Peyer's patch (tissue), 4 donors: ENCODE measurements around the gene ARPC5. TPM values are rescaled to one million over a fixed set of nuclear protein-coding genes. Genes with fewer than 3 reads are reported as not detected.

Experiments used
- DNase-seq, 3 donors: peaks; one replicate each; pipeline ENCODE4 v3.0.0-alpha.2; 2017 to 2019
- H3K27ac ChIP-seq, 4 donors: fragments of 200-600 bp; sonication (generic); one replicate each; pipeline ENCODE4 v1.5.1; 2016 to 2019
- H3K27me3 ChIP-seq, 2 donors: fragments of 200-600 bp; sonication (generic); one replicate each; pipeline ENCODE4 v1.5.1; 2019
- H3K36me3 ChIP-seq, 3 donors: fragments of 200-600 bp; sonication (generic); one replicate each; pipeline ENCODE4 v1.5.1; 2016 to 2019
- H3K4me1 ChIP-seq, 4 donors: fragments of 200-600 bp; sonication (generic); one replicate each; pipeline ENCODE4 v1.5.1; 2016 to 2019
- H3K4me3 ChIP-seq, 4 donors: fragments of 200-600 bp; sonication (generic); 1 replicate in 3 of 4; 2 replicates in 1 of 4; pipeline ENCODE4 v1.5.1; 2016 to 2019; ENCODE audit warnings: mild to moderate bottlenecking in 1 of 4
- H3K9me3 ChIP-seq, 4 donors: fragments of 200-600 bp; sonication (generic); one replicate each; pipeline ENCODE4 v1.5.1; 2016 to 2019; ENCODE audit warnings: mild to moderate bottlenecking in 1 of 4
- CTCF ChIP-seq, 6 experiments: fragments of 450-650 bp in 4 of 6; fragments of 200-600 bp in 2 of 6; sonication (generic) in 1 of 6; IDR thresholded peaks; one replicate each; pipeline ENCODE4 v1.5.1; 2017 to 2019; ENCODE audit warnings: antibody characterized with exemption in 6 of 6, mild to moderate bottlenecking in 3 of 6, moderate library complexity in 1 of 6
- POLR2A ChIP-seq, 2 donors: fragments of 450-650 bp; IDR thresholded peaks; one replicate each; pipeline ENCODE4 v1.5.1; 2017; ENCODE audit warnings: antibody characterized with exemption in 2 of 2, mild to moderate bottlenecking in 2 of 2, moderate library complexity in 2 of 2
- total RNA-seq, 4 donors: library from RNA; depleted of rRNA; stranded (reverse); fragments of >200 nt; gene quantifications; one replicate each; pipeline ENCODE4 v1.1.0, GENCODE V29; 2016

Gene ARPC5
- total RNA-seq, 4 donors from 2014 or later = 57.9 to 86.7 (median 67.9) TPM

DNA sequence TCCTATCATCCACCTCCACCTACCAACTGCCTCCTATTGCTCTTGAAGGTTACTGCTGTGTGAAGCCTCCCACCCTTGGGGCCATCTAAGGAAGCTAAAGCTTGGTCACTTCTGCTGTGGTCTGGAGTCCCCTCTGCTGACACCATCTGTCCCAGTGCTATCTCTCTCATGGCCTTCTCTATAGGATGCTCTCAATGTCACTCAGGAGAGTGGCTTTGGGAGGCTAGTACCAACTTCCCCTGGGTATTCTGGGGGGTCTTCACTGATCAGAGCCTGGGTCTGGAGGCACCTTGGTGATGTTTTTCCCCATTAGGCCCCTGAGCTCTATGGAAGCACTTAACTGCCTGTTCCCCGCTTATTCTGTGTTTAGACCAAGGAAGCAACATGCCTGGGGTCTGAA, 33.1 kb downstream of the ARPC5 start:
- Histone ChIP-seq H3K4me3 (no peak overlapping the region), H3K9me3 (no peaks in the 10 kb centered on the region), H3K27ac (peak overlapping the region in 3 of 4 donors; percentile 5 to 71 (median 57)), H3K27me3 (no peaks in the 10 kb centered on the region), H3K4me1 (peaks cover 0 to 19% (median 0%) of the 10 kb centered on the region in 4 donors), H3K36me3 (no peaks in the 10 kb centered on the region)
- TF ChIP-seq POLR2A (IDR thresholded peaks at IDR 0.05) = no peak
- no peak for TF ChIP-seq CTCF (IDR thresholded peaks at IDR 0.05)
- no peak for DNase-seq

DNA sequence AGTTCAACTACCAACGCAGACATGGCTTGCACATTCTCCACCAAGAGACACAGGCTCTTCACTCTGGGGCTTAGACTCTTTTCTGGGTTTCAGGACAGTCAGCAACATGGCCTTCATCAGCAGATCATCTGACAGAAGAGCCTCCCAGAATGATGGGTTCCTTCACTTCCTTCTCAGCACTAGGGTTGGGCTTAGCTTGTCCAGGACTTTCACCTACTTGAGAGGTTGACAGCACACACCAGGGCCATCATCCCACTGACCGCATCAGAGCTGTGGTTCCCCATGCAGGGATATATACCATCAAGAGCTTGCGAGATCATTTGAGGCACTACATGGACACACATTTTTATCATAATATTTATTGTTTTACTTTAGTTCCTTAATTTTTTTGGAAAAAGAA, 34.9 kb downstream of the ARPC5 start:
- no peak for TF ChIP-seq CTCF (IDR thresholded peaks at IDR 0.05)
- no peak for TF ChIP-seq POLR2A (IDR thresholded peaks at IDR 0.05)
- Histone ChIP-seq H3K4me1 (peaks cover 0 to 19% (median 0%) of the 10 kb centered on the region in 4 donors), H3K27ac (peak overlapping the region in 1 of 4 donors; percentile 9), H3K9me3 (no peaks in the 10 kb centered on the region), H3K4me3 (no peak overlapping the region), H3K27me3 (no peaks in the 10 kb centered on the region), H3K36me3 (no peaks in the 10 kb centered on the region)
- DNase-seq = no peak

GRCh38 chr1:183600136-183600535, 35.4 kb downstream of the ARPC5 start:
- Histone ChIP-seq H3K27ac (no peak overlapping the region), H3K9me3 (no peaks in the 10 kb centered on the region), H3K36me3 (no peaks in the 10 kb centered on the region), H3K4me3 (no peak overlapping the region), H3K27me3 (no peaks in the 10 kb centered on the region), H3K4me1 (peaks cover 0 to 19% (median 0%) of the 10 kb centered on the region in 4 donors)
- TF ChIP-seq POLR2A (IDR thresholded peaks at IDR 0.05) (no peak), CTCF (IDR thresholded peaks at IDR 0.05) (no peak)
- DNase-seq = no peak

DNA sequence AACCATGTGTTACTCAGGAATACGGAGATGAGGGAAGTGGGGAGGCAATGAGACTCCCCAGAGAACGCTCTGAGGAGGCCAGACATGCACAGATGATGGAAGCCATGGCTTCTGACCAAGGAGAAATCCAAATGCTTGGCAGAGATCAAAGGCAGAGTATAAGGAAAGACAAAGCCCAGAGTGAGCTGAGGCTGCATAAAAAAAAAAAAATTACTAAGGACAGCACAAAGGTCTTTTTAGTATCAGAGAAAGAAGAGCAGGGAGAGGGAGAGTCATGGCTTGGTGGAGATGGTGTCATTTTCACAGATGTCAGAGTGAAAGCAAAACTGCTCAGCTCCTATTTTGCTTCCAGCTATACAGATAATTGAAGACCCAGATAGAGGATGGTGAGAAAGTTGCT, 37.2 kb downstream of the ARPC5 start:
- Histone ChIP-seq H3K27ac (peak overlapping the region in 2 of 4 donors; percentile 14 to 55), H3K27me3 (no peaks in the 10 kb centered on the region), H3K9me3 (no peaks in the 10 kb centered on the region), H3K4me1 (peaks cover 0 to 19% (median 0%) of the 10 kb centered on the region in 4 donors), H3K4me3 (no peak overlapping the region), H3K36me3 (no peaks in the 10 kb centered on the region)
- no peak for DNase-seq
- TF ChIP-seq CTCF (IDR thresholded peaks at IDR 0.05) = no peak
- no peak for TF ChIP-seq POLR2A (IDR thresholded peaks at IDR 0.05)

DNA sequence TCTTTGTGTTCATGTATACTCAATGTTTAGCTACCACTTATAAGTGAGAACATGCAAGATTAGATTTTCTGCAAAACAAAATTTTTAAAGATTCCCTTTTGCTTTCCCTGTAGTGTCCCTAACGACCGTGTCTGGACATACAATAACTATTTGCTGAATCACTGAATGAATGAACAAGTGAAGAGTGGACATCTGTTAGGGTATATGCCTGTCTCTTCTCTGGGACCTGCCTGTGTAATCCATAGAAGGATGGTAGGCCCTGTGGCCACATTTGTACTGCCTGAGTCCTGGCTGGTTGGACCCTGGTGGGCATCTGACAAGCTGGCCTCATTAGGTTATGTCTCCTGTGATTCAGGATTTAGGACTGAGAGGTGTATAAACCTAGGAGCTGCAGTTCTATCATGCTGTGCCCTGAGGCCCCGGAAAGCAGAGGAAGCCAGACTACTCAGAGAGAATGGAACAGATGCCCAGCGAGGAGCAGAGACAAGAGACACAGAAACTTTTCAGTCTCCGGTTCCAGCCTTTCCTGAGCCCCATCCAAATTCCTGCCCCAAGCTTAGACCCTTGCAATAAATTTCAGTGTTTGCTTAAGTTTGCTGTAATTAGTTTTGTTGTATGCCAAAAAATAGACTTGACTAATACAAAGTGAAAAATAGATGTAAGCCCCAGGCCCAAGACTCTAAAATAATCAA, 37.8 kb downstream of the ARPC5 start:
- no peak for DNase-seq
- Histone ChIP-seq H3K4me3 (no peak overlapping the region), H3K36me3 (no peaks in the 10 kb centered on the region), H3K27me3 (no peaks in the 10 kb centered on the region), H3K9me3 (no peaks in the 10 kb centered on the region), H3K4me1 (peaks cover 0 to 17% (median 2%) of the 10 kb centered on the region in 4 donors), H3K27ac (peak overlapping the region in 1 of 4 donors; percentile 29)
- TF ChIP-seq POLR2A (IDR thresholded peaks at IDR 0.05) (no peak), CTCF (IDR thresholded peaks at IDR 0.05) (no peak)
